ENCODE results near the gene NKD1.

The NKD1 gene

GRCh38 chr16:50568187-50568815 is 20.1 kb downstream of the NKD1 start:
- no peaks in the 10 kb centered on the region for H3K4me1 ChIP-seq (ENCODE audit: control insufficient read depth, insufficient read depth, low read depth, low read length)
- H3K27ac ChIP-seq (ENCODE audit: low read length, poor library complexity, severe bottlenecking) = no peak overlapping the region
- no peak overlapping the region for H2AFZ ChIP-seq (ENCODE audit: low read depth, low read length)
- WGBS = 85% methylated on average over 7 of the region's 9 CpGs
- H2BK15ac ChIP-seq (ENCODE audit: low read depth, poor library complexity, severe bottlenecking) = no peak overlapping the region
- H3K4ac ChIP-seq (ENCODE audit: low read depth in 1 of 2, low read length in 2 of 2) = no peak overlapping the region
- no peak overlapping the region for H2BK5ac ChIP-seq (ENCODE audit: low read depth, low read length, poor library complexity, severe bottlenecking)
- no peak overlapping the region for H3K14ac ChIP-seq (ENCODE audit: low read length in 2 of 2)
- no peak overlapping the region for H3K18ac ChIP-seq (ENCODE audit: low read depth in 1 of 2, low read length in 2 of 2)
- no peak overlapping the region for H4K8ac ChIP-seq (ENCODE audit: low read length)
- no peak overlapping the region for H2BK120ac ChIP-seq (ENCODE audit: low read depth, low read length)
- H3K23ac ChIP-seq (ENCODE audit: low read length in 2 of 2) = no peak overlapping the region
- no peak overlapping the region for H3K4me3 ChIP-seq (ENCODE audit: insufficient read depth in 1 of 2, low read depth in 1 of 2, low read length in 2 of 2)
- peaks cover 34 to 39% of the 10 kb centered on the region in 2 experiments for H3K27me3 ChIP-seq (ENCODE audit: control insufficient read depth in 1 of 2, insufficient read depth in 1 of 2, low read length in 2 of 2)
- no peaks in the 10 kb centered on the region for H3K79me1 ChIP-seq (replicated peaks; ENCODE audit: low read length, poor library complexity, severe bottlenecking)
- H4K91ac ChIP-seq (ENCODE audit: low read length) = no peak overlapping the region
- no peak overlapping the region for H3K9ac ChIP-seq (ENCODE audit: low read length)
- H2BK12ac ChIP-seq (ENCODE audit: low read length in 2 of 2) = no peak overlapping the region
- no peaks in the 10 kb centered on the region for H3K36me3 ChIP-seq (ENCODE audit: control insufficient read depth in 1 of 2, insufficient read depth in 2 of 2, low read depth in 1 of 2, low read length in 2 of 2)
- no peaks in the 10 kb centered on the region for H3K9me3 ChIP-seq (ENCODE audit: control insufficient read depth, low read length)
- H2AK5ac ChIP-seq (ENCODE audit: low read length, severe bottlenecking) = no peak overlapping the region
- no peak for DNase-seq
- H3K4me2 ChIP-seq (ENCODE audit: low read length, poor library complexity, severe bottlenecking) = no peak overlapping the region

- H3K4me3 ChIP-seq (ENCODE audit: insufficient read depth in 1 of 2, low read depth in 1 of 2, low read length in 2 of 2) = no peak overlapping the region
- H3K18ac ChIP-seq (ENCODE audit: low read depth in 1 of 2, low read length in 2 of 2) = no peak overlapping the region
These were observed 22.2 kb downstream of the NKD1 start for GRCh38 chr16:50570354-50570753.

GRCh38 chr16:50570808-50571598 is 22.8 kb downstream of the NKD1 start:
- no peak overlapping the region for H2BK15ac ChIP-seq (ENCODE audit: low read depth, poor library complexity, severe bottlenecking)
- H3K79me1 ChIP-seq (replicated peaks; ENCODE audit: low read length, poor library complexity, severe bottlenecking) = no peaks in the 10 kb centered on the region
- H3K36me3 ChIP-seq (ENCODE audit: control insufficient read depth in 1 of 2, insufficient read depth in 2 of 2, low read depth in 1 of 2, low read length in 2 of 2) = no peaks in the 10 kb centered on the region
- no peak overlapping the region for H3K4me3 ChIP-seq (ENCODE audit: insufficient read depth in 1 of 2, low read depth in 1 of 2, low read length in 2 of 2)
- H2BK120ac ChIP-seq (ENCODE audit: low read depth, low read length) = no peak overlapping the region
- H3K18ac ChIP-seq (ENCODE audit: low read depth in 1 of 2, low read length in 2 of 2) = no peak overlapping the region
- peaks cover 32 to 38% of the 10 kb centered on the region in 2 experiments for H3K27me3 ChIP-seq (ENCODE audit: control insufficient read depth in 1 of 2, insufficient read depth in 1 of 2, low read length in 2 of 2)
- no peak overlapping the region for H3K4me2 ChIP-seq (ENCODE audit: low read length, poor library complexity, severe bottlenecking)
- no peak overlapping the region for H3K9ac ChIP-seq (ENCODE audit: low read length)
- H3K9me3 ChIP-seq (ENCODE audit: control insufficient read depth, low read length) = no peaks in the 10 kb centered on the region
- H4K8ac ChIP-seq (ENCODE audit: low read length) = no peak overlapping the region
- H3K4me1 ChIP-seq (ENCODE audit: control insufficient read depth, insufficient read depth, low read depth, low read length) = no peaks in the 10 kb centered on the region
- no peak overlapping the region for H2AK5ac ChIP-seq (ENCODE audit: low read length, severe bottlenecking)
- DNase-seq = no peak
- H3K14ac ChIP-seq (ENCODE audit: low read length in 2 of 2) = no peak overlapping the region
- no peak overlapping the region for H2AFZ ChIP-seq (ENCODE audit: low read depth, low read length)
- no peak overlapping the region for H3K4ac ChIP-seq (ENCODE audit: low read depth in 1 of 2, low read length in 2 of 2)
- H3K23ac ChIP-seq (ENCODE audit: low read length in 2 of 2) = peak overlapping the region in 1 of 2 experiments; percentile 19
- H4K91ac ChIP-seq (ENCODE audit: low read length) = no peak overlapping the region
- H3K27ac ChIP-seq (ENCODE audit: low read length, poor library complexity, severe bottlenecking) = no peak overlapping the region
- no peak overlapping the region for H2BK12ac ChIP-seq (ENCODE audit: low read length in 2 of 2)
- no peak overlapping the region for H2BK5ac ChIP-seq (ENCODE audit: low read depth, low read length, poor library complexity, severe bottlenecking)
- WGBS = 93% methylated on average over 11 of the region's 11 CpGs

More at GRCh38 chr16:50570354-50570753, 22.2 kb downstream of the NKD1 start:
- H3K4ac ChIP-seq (ENCODE audit: low read depth in 1 of 2, low read length in 2 of 2) = no peak overlapping the region
- no peak overlapping the region for H3K23ac ChIP-seq (ENCODE audit: low read length in 2 of 2)
- H2BK15ac ChIP-seq (ENCODE audit: low read depth, poor library complexity, severe bottlenecking) = no peak overlapping the region
- no peak overlapping the region for H2AK5ac ChIP-seq (ENCODE audit: low read length, severe bottlenecking)
- no peak overlapping the region for H2BK12ac ChIP-seq (ENCODE audit: low read length in 2 of 2)
- H4K8ac ChIP-seq (ENCODE audit: low read length) = no peak overlapping the region
- no peak overlapping the region for H3K27ac ChIP-seq (ENCODE audit: low read length, poor library complexity, severe bottlenecking)
- H2AFZ ChIP-seq (ENCODE audit: low read depth, low read length) = no peak overlapping the region
- H3K14ac ChIP-seq (ENCODE audit: low read length in 2 of 2) = no peak overlapping the region
- H4K91ac ChIP-seq (ENCODE audit: low read length) = no peak overlapping the region
- WGBS = 73% methylated on average over 7 of the region's 7 CpGs
- no peak overlapping the region for H2BK5ac ChIP-seq (ENCODE audit: low read depth, low read length, poor library complexity, severe bottlenecking)
- H3K36me3 ChIP-seq (ENCODE audit: control insufficient read depth in 1 of 2, insufficient read depth in 2 of 2, low read depth in 1 of 2, low read length in 2 of 2) = no peaks in the 10 kb centered on the region
- no peak overlapping the region for H3K9ac ChIP-seq (ENCODE audit: low read length)
- no peaks in the 10 kb centered on the region for H3K9me3 ChIP-seq (ENCODE audit: control insufficient read depth, low read length)
- H3K4me2 ChIP-seq (ENCODE audit: low read length, poor library complexity, severe bottlenecking) = no peak overlapping the region
- H2BK120ac ChIP-seq (ENCODE audit: low read depth, low read length) = no peak overlapping the region
- no peaks in the 10 kb centered on the region for H3K4me1 ChIP-seq (ENCODE audit: control insufficient read depth, insufficient read depth, low read depth, low read length)
- no peaks in the 10 kb centered on the region for H3K79me1 ChIP-seq (replicated peaks; ENCODE audit: low read length, poor library complexity, severe bottlenecking)
- H3K27me3 ChIP-seq (ENCODE audit: control insufficient read depth in 1 of 2, insufficient read depth in 1 of 2, low read length in 2 of 2) = peaks cover 34 to 39% of the 10 kb centered on the region in 2 experiments
- DNase-seq = no peak

- H3K4me3 ChIP-seq (ENCODE audit: insufficient read depth in 1 of 2, low read depth in 1 of 2, low read length in 2 of 2) = no peak overlapping the region
- H3K9me3 ChIP-seq (ENCODE audit: control insufficient read depth, low read length) = no peaks in the 10 kb centered on the region
- H2AK5ac ChIP-seq (ENCODE audit: low read length, severe bottlenecking) = no peak overlapping the region
- no peak overlapping the region for H2BK120ac ChIP-seq (ENCODE audit: low read depth, low read length)
- WGBS = 88% methylated on average over 7 of the region's 7 CpGs
- no peak overlapping the region for H4K8ac ChIP-seq (ENCODE audit: low read length)
- DNase-seq = no peak
- no peak overlapping the region for H3K9ac ChIP-seq (ENCODE audit: low read length)
- H2AFZ ChIP-seq (ENCODE audit: low read depth, low read length) = no peak overlapping the region
- H3K36me3 ChIP-seq (ENCODE audit: control insufficient read depth in 1 of 2, insufficient read depth in 2 of 2, low read depth in 1 of 2, low read length in 2 of 2) = no peaks in the 10 kb centered on the region
- no peak overlapping the region for H3K4ac ChIP-seq (ENCODE audit: low read depth in 1 of 2, low read length in 2 of 2)
- no peak overlapping the region for H3K4me2 ChIP-seq (ENCODE audit: low read length, poor library complexity, severe bottlenecking)
- no peak overlapping the region for H2BK15ac ChIP-seq (ENCODE audit: low read depth, poor library complexity, severe bottlenecking)
- no peak overlapping the region for H3K18ac ChIP-seq (ENCODE audit: low read depth in 1 of 2, low read length in 2 of 2)
- no peak overlapping the region for H4K91ac ChIP-seq (ENCODE audit: low read length)
- H3K79me1 ChIP-seq (replicated peaks; ENCODE audit: low read length, poor library complexity, severe bottlenecking) = no peaks in the 10 kb centered on the region
- no peak overlapping the region for H3K27ac ChIP-seq (ENCODE audit: low read length, poor library complexity, severe bottlenecking)
- no peak overlapping the region for H3K23ac ChIP-seq (ENCODE audit: low read length in 2 of 2)
- peaks cover 27 to 30% of the 10 kb centered on the region in 2 experiments for H3K27me3 ChIP-seq (ENCODE audit: control insufficient read depth in 1 of 2, insufficient read depth in 1 of 2, low read length in 2 of 2)
- H2BK5ac ChIP-seq (ENCODE audit: low read depth, low read length, poor library complexity, severe bottlenecking) = no peak overlapping the region
- H3K14ac ChIP-seq (ENCODE audit: low read length in 2 of 2) = no peak overlapping the region
- H3K4me1 ChIP-seq (ENCODE audit: control insufficient read depth, insufficient read depth, low read depth, low read length) = no peaks in the 10 kb centered on the region
- no peak overlapping the region for H2BK12ac ChIP-seq (ENCODE audit: low read length in 2 of 2)
These were observed 23.6 kb downstream of the NKD1 start for GRCh38 chr16:50571786-50572185.

All from mesenchymal stem cell (in vitro differentiated cells and primary cell).